ENCODE results near the gene DENND1A. TPM values are rescaled to one million over a fixed set of nuclear protein-coding genes. Genes with fewer than 3 reads are reported as not detected.

The DENND1A gene
- total RNA-seq, 1 donor from 2014 or later = 13.9 TPM

DNA sequence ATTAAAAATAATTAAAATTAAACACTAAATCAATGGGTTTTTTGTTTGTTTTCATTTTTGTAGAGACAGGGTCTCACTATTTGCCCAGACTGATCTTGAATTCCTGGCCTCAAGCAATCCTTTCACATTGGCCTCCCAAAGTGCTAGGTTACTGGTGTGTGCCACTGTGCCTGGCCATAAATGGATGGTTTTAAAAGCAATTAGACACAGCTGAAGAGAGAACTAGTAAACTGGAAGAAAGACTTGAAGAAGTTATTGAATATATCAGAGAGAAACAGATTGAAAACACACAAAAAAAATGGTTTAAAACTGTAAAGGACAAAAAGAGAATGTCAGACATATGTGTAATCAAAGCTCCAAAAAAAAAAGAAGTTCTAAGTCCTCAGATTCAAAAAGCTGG, 83.0 kb downstream of the DENND1A start:
- Mint-ChIP-seq H3K9me3 (ENCODE audit: unreplicated experiment) (peaks cover 1% of the 10 kb centered on the region), H3K4me1 (ENCODE audit: low read depth, unreplicated experiment) (peaks cover 5% of the 10 kb centered on the region), H3K27ac (ENCODE audit: unreplicated experiment) (no peak overlapping the region), H3K27me3 (ENCODE audit: unreplicated experiment) (peaks cover 3% of the 10 kb centered on the region), H3K4me3 (ENCODE audit: unreplicated experiment) (no peak overlapping the region), H3K36me3 (ENCODE audit: unreplicated experiment) (peaks cover 9% of the 10 kb centered on the region)
- DNase-seq = no peak
- TF ChIP-seq, protein P1, sequence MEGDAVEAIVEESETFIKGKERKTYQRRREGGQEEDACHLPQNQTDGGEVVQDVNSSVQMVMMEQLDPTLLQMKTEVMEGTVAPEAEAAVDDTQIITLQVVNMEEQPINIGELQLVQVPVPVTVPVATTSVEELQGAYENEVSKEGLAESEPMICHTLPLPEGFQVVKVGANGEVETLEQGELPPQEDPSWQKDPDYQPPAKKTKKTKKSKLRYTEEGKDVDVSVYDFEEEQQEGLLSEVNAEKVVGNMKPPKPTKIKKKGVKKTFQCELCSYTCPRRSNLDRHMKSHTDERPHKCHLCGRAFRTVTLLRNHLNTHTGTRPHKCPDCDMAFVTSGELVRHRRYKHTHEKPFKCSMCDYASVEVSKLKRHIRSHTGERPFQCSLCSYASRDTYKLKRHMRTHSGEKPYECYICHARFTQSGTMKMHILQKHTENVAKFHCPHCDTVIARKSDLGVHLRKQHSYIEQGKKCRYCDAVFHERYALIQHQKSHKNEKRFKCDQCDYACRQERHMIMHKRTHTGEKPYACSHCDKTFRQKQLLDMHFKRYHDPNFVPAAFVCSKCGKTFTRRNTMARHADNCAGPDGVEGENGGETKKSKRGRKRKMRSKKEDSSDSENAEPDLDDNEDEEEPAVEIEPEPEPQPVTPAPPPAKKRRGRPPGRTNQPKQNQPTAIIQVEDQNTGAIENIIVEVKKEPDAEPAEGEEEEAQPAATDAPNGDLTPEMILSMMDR (IDR thresholded peaks at IDR 0.05; ENCODE audit: partially characterized antibody, unreplicated experiment) = no peak

- Mint-ChIP-seq H3K36me3 (ENCODE audit: unreplicated experiment) (peaks cover 9% of the 10 kb centered on the region), H3K4me3 (ENCODE audit: unreplicated experiment) (no peak overlapping the region), H3K27ac (ENCODE audit: unreplicated experiment) (no peak overlapping the region), H3K27me3 (ENCODE audit: unreplicated experiment) (no peaks in the 10 kb centered on the region), H3K9me3 (ENCODE audit: unreplicated experiment) (no peaks in the 10 kb centered on the region), H3K4me1 (ENCODE audit: low read depth, unreplicated experiment) (peaks cover 3% of the 10 kb centered on the region)
- TF ChIP-seq, protein P1 (IDR thresholded peaks at IDR 0.05; ENCODE audit: partially characterized antibody, unreplicated experiment) = no peak
- no peak for DNase-seq
Measured at GRCh38 chr9:123843703-123844102, 86.2 kb downstream of the DENND1A start.

DNA sequence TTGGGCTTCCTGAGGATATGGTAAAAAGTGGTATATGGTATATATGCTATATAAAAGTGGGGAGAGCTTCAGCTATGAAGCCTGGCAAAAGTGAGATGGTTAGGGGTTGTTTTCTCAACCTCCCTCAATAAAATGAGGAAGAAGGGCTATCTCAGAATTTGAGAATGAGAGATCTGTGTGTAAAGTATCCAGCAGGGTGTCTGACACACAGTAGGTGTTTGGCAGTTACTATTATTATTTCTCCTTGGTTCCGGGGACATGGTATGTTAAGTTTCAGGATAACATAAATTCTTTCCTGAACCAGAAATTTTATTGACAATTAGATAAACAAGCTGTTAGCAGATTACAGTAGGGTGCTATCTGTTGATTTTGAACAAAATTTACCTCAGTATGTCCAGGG, 94.1 kb downstream of the DENND1A start:
- H3K36me3 Mint-ChIP-seq (ENCODE audit: unreplicated experiment) = peaks cover 5% of the 10 kb centered on the region
- no peak overlapping the region for H3K27ac Mint-ChIP-seq (ENCODE audit: unreplicated experiment)
- no peak overlapping the region for H3K4me3 Mint-ChIP-seq (ENCODE audit: unreplicated experiment)
- H3K4me1 Mint-ChIP-seq (ENCODE audit: low read depth, unreplicated experiment) = peaks cover 5% of the 10 kb centered on the region
- H3K9me3 Mint-ChIP-seq (ENCODE audit: unreplicated experiment) = peaks cover 2% of the 10 kb centered on the region
- TF ChIP-seq, protein P1 (IDR thresholded peaks at IDR 0.05; ENCODE audit: partially characterized antibody, unreplicated experiment) = no peak
- DNase-seq = no peak
- H3K27me3 Mint-ChIP-seq (ENCODE audit: unreplicated experiment) = no peaks in the 10 kb centered on the region

DNA sequence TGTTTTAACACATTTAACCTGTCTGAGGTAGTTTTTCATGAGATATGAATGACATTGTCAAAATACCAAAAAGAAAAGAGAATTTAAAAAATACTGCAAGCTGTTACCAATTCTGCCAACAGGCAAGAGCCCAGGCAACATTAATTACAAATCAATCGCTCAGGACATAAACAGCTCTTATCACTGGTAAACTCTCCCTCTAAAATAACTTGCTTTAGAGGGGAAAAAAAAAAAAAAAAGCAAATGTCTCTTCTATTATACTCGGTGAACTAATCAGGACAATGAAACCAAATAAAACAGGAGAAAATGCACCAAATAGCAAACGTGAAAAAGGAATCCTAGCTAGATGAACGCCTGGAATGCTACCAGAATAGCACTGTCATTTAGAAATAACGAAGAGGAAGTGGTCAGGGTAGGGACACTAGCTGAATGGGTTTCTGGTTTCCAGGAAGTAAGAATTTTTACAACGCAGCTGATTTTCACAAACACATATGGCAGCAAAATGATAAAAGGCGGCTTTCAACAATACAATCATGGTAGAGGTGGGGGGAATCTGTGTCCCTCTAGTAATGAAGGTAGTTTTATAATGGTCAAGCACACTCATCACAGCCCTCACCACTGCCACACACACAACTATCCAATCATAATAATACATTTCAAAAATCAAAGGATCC, 94.9 kb downstream of the DENND1A start:
- H3K4me3 Mint-ChIP-seq (ENCODE audit: unreplicated experiment) = no peak overlapping the region

More for the DNA sequence above, 94.9 kb downstream of the DENND1A start:
- no peak for DNase-seq
- H3K9me3 Mint-ChIP-seq (ENCODE audit: unreplicated experiment) = peaks cover 3% of the 10 kb centered on the region
- TF ChIP-seq, protein P1 (IDR thresholded peaks at IDR 0.05; ENCODE audit: partially characterized antibody, unreplicated experiment) = no peak
- H3K4me1 Mint-ChIP-seq (ENCODE audit: low read depth, unreplicated experiment) = peaks cover 5% of the 10 kb centered on the region
- H3K36me3 Mint-ChIP-seq (ENCODE audit: unreplicated experiment) = peaks cover 8% of the 10 kb centered on the region
- no peaks in the 10 kb centered on the region for H3K27me3 Mint-ChIP-seq (ENCODE audit: unreplicated experiment)
- H3K27ac Mint-ChIP-seq (ENCODE audit: unreplicated experiment) = no peak overlapping the region

Data from glutamatergic neuron (in vitro differentiated cells).